ENCODE measurements around the gene MCCD1.

MCCD1 gene

GRCh38 chr6:31529329-31530150 is 778 bp downstream of the MCCD1 start:
- Histone ChIP-seq H4K20me1 (ENCODE audit: insufficient read depth, low read length) (peaks cover 24% of the 10 kb centered on the region), H3K79me2 (ENCODE audit: low read length) (peaks cover 2% of the 10 kb centered on the region; the same call in 1 of the 2 replicates), H2AFZ (ENCODE audit: low read depth, low read length) (no peak overlapping the region), H3K4me3 (ENCODE audit: low read length) (no peak overlapping the region), H3K9me3 (ENCODE audit: insufficient read depth, low read length) (no peaks in the 10 kb centered on the region), H3K36me3 (replicated peaks; ENCODE audit: low read depth, low read length) (peaks cover 25% of the 10 kb centered on the region), H3K9ac (ENCODE audit: low read length) (no peak overlapping the region), H3K4me2 (ENCODE audit: low read length) (no peak overlapping the region), H3K4me1 (ENCODE audit: low read length) (no peaks in the 10 kb centered on the region), H3K27ac (ENCODE audit: low read length) (no peak overlapping the region), H3K27me3 (ENCODE audit: low read depth, low read length) (no peaks in the 10 kb centered on the region)
- no peak for TF ChIP-seq EZH2phosphoT487 (IDR thresholded peaks at IDR 0.05; ENCODE audit: low read depth)
- no peak for TF ChIP-seq CTCF (IDR thresholded peaks at IDR 0.05; ENCODE audit: low read depth, low read length)

- Histone ChIP-seq H4K20me1 (ENCODE audit: insufficient read depth, low read length) (peaks cover 33% of the 10 kb centered on the region), H3K9me3 (ENCODE audit: insufficient read depth, low read length) (no peaks in the 10 kb centered on the region)
- TF ChIP-seq CTCF (IDR thresholded peaks at IDR 0.05; ENCODE audit: low read depth, low read length) (no peak), EZH2phosphoT487 (IDR thresholded peaks at IDR 0.05; ENCODE audit: low read depth) (no peak)
These were observed 1.9 kb downstream of the MCCD1 start for GRCh38 chr6:31530659-31531058.

GRCh38 chr6:31531162-31531561 is 2.4 kb downstream of the MCCD1 start:
- H3K9ac ChIP-seq (ENCODE audit: low read length): no peak overlapping the region
- H3K27ac ChIP-seq (ENCODE audit: low read length): no peak overlapping the region
- peaks cover 38% of the 10 kb centered on the region for H4K20me1 ChIP-seq (ENCODE audit: insufficient read depth, low read length)
- H3K36me3 ChIP-seq (replicated peaks; ENCODE audit: low read depth, low read length): peaks cover 41% of the 10 kb centered on the region
- H3K4me1 ChIP-seq (ENCODE audit: low read length): no peaks in the 10 kb centered on the region
- H3K4me2 ChIP-seq (ENCODE audit: low read length): no peak overlapping the region
- no peak for TF ChIP-seq CTCF (IDR thresholded peaks at IDR 0.05; ENCODE audit: low read depth, low read length)
- TF ChIP-seq EZH2phosphoT487 (IDR thresholded peaks at IDR 0.05; ENCODE audit: low read depth): no peak
- no peaks in the 10 kb centered on the region for H3K9me3 ChIP-seq (ENCODE audit: insufficient read depth, low read length)
- no peaks in the 10 kb centered on the region for H3K27me3 ChIP-seq (ENCODE audit: low read depth, low read length)
- peaks cover 17% of the 10 kb centered on the region for H3K79me2 ChIP-seq (ENCODE audit: low read length)
- no peak overlapping the region for H3K4me3 ChIP-seq (ENCODE audit: low read length)
- no peak overlapping the region for H2AFZ ChIP-seq (ENCODE audit: low read depth, low read length)

More at GRCh38 chr6:31530659-31531058, 1.9 kb downstream of the MCCD1 start:
- Histone ChIP-seq H3K9ac (ENCODE audit: low read length) (no peak overlapping the region), H3K4me1 (ENCODE audit: low read length) (no peaks in the 10 kb centered on the region), H3K27me3 (ENCODE audit: low read depth, low read length) (no peaks in the 10 kb centered on the region), H3K4me2 (ENCODE audit: low read length) (no peak overlapping the region), H3K4me3 (ENCODE audit: low read length) (no peak overlapping the region), H2AFZ (ENCODE audit: low read depth, low read length) (no peak overlapping the region), H3K27ac (ENCODE audit: low read length) (no peak overlapping the region), H3K36me3 (replicated peaks; ENCODE audit: low read depth, low read length) (peaks cover 36% of the 10 kb centered on the region), H3K79me2 (ENCODE audit: low read length) (peaks cover 12% of the 10 kb centered on the region)

- Histone ChIP-seq H3K27me3 (ENCODE audit: low read depth, low read length) (no peaks in the 10 kb centered on the region), H3K4me1 (ENCODE audit: low read length) (no peaks in the 10 kb centered on the region), H3K4me2 (ENCODE audit: low read length) (no peak overlapping the region), H3K4me3 (ENCODE audit: low read length) (no peak overlapping the region), H3K9ac (ENCODE audit: low read length) (no peak overlapping the region), H3K36me3 (replicated peaks; ENCODE audit: low read depth, low read length) (peaks cover 46% of the 10 kb centered on the region), H2AFZ (ENCODE audit: low read depth, low read length) (no peak overlapping the region), H4K20me1 (ENCODE audit: insufficient read depth, low read length) (peaks cover 44% of the 10 kb centered on the region), H3K79me2 (ENCODE audit: low read length) (peaks cover 24% of the 10 kb centered on the region), H3K27ac (ENCODE audit: low read length) (no peak overlapping the region), H3K9me3 (ENCODE audit: insufficient read depth, low read length) (no peaks in the 10 kb centered on the region)
- TF ChIP-seq EZH2phosphoT487 (IDR thresholded peaks at IDR 0.05; ENCODE audit: low read depth): no peak
- TF ChIP-seq CTCF (IDR thresholded peaks at IDR 0.05; ENCODE audit: low read depth, low read length): no peak
These were observed 3.2 kb downstream of the MCCD1 start for GRCh38 chr6:31531771-31532643.
